GM18511 (cell line): ENCODE results near the gene BPIFB6.

Experiments
- ATAC-seq: cut with Tn5 transposase; IDR thresholded peaks from one replicate; pipeline ENCODE4 v1.9.1; 2021; ENCODE audit warnings: mild to moderate bottlenecking, moderate library complexity; ENCODE audit not compliant: unreplicated experiment

BPIFB6 gene

DNA sequence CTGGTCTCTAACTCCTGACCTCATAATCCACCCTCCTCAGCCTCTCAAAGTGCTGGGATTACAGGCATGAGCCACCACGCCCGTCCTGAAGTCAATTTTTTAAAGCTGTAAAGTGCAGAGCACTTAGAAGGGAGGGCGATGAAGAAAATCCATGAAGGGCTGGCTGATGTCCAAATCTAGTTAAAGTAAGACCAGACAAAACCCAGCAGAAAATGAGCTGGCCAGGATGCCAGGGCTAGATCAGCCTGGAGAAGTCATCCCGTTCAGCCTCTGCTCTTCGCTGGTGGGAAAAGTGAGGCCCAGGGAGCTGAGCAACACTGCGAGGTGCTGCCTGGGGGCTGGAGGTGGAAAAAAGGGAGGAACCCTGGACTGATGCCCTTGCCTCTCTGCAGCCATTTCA is 51.1 kb downstream of the BPIFB6 start:
- ATAC-seq, result no peak

DNA sequence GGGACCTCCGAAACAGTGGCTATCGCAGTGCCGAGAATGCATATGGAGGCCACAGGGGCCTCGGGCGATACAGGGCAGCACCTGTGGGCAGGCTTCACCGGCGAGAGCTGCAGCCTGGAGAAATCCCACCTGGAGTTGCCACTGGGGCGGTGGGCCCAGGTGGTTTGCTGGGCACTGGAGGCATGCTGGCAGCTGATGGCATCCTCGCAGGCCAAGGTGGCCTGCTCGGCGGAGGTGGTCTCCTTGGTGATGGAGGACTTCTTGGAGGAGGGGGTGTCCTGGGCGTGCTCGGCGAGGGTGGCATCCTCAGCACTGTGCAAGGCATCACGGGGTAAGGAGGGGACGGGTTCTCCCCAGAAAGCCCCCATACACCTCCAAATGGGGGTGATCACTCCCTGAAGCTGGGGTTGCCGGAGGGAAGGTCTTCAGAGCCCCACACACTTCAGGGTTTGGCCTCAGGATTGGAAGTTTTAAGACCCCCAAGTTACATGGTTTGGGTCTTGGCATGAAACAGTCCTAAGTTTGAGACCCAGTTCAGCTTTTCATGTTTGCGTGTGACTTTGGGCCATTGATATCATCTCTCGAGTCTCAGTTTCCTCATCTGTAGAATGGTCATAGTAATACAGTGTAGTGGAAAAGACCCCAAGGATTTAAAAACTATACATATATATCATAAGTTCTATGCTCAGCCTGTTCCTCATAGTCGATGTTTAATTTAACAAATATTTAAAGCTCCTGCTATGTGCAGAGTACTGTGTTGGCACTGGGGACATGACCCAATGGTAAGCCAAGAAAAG is 52.3 kb downstream of the BPIFB6 start:
- no peak for ATAC-seq

DNA sequence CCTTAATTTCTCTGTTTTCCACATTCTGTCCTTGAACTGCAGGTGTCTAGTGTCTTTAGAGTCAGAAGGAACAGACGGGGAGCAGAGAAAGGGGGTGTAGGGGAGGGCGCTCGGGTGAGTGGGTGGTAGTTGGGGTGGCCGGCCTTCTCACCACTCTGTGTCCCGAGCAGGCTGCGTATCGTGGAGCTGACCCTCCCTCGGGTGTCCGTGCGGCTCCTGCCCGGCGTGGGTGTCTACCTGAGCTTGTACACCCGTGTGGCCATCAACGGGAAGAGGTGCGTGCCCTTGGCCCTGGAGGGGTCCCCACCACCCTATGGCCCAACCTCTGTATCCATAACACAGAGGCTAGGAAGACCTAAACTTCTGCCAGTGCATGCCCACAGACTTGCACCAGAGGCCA is 53.3 kb downstream of the BPIFB6 start:
- no peak for ATAC-seq

DNA sequence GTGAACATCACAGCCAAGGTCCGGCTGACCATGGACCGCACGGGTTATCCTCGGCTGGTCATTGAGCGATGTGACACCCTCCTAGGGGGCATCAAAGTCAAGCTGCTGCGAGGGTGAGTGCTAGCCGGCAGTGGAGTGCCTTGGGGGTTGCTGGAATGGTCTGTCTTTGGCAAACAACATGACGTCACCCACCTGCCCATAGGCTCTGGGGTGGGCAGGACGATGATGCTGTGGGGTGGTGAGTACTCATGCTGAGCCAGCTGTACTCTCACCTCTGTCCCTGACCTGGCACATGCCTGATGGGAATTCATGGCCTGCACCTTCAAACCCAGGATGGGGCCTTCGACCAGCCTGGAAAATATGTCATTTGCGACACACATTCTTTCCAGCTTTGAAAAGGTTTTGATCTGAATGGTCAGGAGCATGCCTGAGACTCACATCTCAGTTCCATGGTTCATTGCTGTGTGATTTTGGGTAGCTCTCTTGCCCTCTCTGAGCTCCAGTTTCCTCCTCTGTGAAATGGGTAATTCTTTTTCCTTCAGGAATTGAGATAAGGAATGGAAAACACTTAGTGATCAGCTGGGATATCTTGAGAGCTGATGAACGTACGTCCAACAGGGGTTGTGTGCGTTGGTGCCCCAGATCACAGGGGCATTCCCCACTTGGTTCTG is 54.7 kb downstream of the BPIFB6 start:
- no peak for ATAC-seq

DNA sequence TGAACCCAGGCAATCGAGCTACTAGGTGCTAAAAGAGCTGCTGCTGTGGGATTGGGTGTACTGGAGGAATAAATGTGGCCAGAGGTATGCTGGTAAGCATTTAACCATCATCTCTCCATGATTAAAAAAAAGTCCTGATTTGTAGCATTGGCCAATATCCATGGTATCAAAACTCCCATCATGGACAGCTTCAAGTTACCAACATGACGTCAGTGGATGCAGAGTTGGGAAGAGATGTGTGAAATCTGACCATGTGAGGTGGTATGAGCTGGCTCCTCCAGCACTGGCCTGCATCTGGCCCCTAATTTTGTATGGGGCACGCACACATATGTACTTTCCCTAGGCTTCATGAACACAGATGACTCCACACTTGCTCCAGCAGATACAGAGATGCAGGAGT is 59.7 kb downstream of the BPIFB6 start:
- ATAC-seq, result no peak

DNA sequence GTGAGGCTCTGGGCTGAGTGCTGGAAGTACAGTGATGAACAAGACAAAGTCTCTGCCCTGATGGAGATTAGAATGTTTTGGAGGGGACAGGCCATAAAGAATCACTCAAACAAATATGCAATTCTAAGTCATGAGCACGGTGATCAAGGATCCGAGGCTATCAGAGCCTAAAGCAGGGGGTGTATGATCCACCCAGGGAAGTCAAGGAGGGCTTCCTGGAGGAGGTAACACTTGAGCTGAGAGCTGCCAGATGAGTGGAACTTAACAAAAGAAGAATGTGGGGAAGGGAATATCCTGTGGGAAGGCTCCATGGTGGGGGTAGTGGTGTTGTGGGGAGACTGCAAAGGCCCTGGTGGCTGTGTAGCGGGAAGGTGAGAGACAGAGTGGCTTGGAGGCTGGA is 60.2 kb downstream of the BPIFB6 start:
- no peak for ATAC-seq

DNA sequence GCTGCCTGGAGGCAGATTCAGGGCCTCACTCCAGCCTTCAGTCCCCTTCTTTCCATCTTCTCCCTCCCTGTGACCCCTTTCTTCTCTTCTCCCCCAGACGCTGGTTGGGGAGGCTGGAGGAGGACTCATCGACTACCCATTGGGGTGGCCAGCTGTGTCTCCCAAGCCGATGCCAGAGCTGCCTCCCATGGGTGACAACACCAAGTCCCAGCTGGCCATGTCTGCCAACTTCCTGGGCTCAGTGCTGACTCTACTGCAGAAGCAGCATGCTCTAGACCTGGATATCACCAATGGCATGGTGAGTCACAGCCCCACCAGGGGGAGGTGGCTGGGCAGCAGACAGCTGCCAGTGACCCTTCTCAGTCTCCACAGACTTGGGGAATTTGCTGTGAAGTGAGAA is 60.9 kb downstream of the BPIFB6 start:
- no peak for ATAC-seq

DNA sequence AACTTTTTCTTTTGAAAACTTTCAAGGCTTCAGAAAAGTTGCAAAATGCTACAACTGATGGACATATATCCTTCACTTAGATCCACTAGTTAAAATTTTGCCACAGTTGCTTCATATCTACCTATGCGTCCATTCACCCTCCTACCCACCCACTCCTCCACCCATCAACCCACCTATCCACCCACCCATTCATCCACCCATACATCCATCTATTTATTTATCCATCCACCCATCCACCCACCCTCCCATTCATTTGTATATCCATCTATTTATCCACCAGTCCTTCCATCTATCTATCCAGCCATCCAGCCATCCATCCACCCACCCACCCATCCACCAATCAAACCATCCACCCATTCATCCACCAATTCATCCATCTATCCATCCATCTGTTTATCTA is 61.6 kb downstream of the BPIFB6 start:
- no peak for ATAC-seq

DNA sequence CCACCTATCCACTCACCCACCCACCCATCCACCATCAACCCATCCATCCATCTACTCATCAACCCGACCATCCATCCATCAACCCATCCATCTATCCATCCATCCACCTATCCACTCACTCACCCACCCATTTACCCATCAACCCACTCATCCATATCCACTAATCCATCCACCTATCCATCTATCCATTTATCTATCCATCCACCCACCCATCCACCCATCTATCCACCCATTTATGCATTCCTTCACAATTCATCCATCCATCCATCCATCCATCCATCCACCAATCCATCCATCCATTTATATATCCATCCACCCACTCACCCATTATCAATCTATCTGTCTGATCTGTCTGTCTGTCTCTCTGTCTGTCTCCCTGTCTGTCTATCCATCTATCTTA is 62.1 kb downstream of the BPIFB6 start:
- no peak for ATAC-seq
